GM12875 (cell line): ENCODE results near the gene CD14.

Experiments
- H3K4me3 ChIP-seq: one replicate; pipeline ENCODE4 v1.5.1; 2011; ENCODE audit warnings: low read depth, low read length, control low read depth
- CTCF ChIP-seq: IDR thresholded peaks from 2 replicates; pipeline ENCODE4 v1.5.1; 2011; ENCODE audit warnings: low read depth, mild to moderate bottlenecking, control low read depth, inconsistent platforms, low read length, moderate library complexity, borderline replicate concordance; ENCODE audit not compliant: insufficient read depth

CD14 gene

GRCh38 chr5:140633501-140633900 lies 526 bp upstream of the CD14 start:
- no peak overlapping the region for H3K4me3 ChIP-seq
- no peak for TF ChIP-seq CTCF

GRCh38 chr5:140632366-140633020 lies 482 bp downstream of the CD14 start:
- peak overlapping the region; percentile 54 for H3K4me3 ChIP-seq
- 0 out of 2 replicates have a peak, but pooled peaks have one; percentile 5 for TF ChIP-seq CTCF

- H3K4me3 ChIP-seq: peak overlapping the region; percentile 54
- TF ChIP-seq CTCF: no peak
Measured at GRCh38 chr5:140631831-140632365, 1.1 kb downstream of the CD14 start.

- no peak overlapping the region for H3K4me3 ChIP-seq
- no peak for TF ChIP-seq CTCF
Measured at GRCh38 chr5:140631036-140631417, 1.9 kb downstream of the CD14 start.

- TF ChIP-seq CTCF: no peak
Measured at GRCh38 chr5:140630292-140631035, 2.5 kb downstream of the CD14 start.

GRCh38 chr5:140628711-140629110 lies 4.3 kb downstream of the CD14 start:
- no peak for TF ChIP-seq CTCF

More at GRCh38 chr5:140630292-140631035, 2.5 kb downstream of the CD14 start:
- H3K4me3 ChIP-seq: no peak overlapping the region

More at GRCh38 chr5:140628711-140629110, 4.3 kb downstream of the CD14 start:
- no peak overlapping the region for H3K4me3 ChIP-seq
